ENCODE data around the gene DCAF4.
"Not testable (repeated sequence)": the region's sequence is repeated elsewhere in the genome, so short reads cannot be mapped to it uniquely, and the experiment has no call there.

DCAF4 gene

DNA sequence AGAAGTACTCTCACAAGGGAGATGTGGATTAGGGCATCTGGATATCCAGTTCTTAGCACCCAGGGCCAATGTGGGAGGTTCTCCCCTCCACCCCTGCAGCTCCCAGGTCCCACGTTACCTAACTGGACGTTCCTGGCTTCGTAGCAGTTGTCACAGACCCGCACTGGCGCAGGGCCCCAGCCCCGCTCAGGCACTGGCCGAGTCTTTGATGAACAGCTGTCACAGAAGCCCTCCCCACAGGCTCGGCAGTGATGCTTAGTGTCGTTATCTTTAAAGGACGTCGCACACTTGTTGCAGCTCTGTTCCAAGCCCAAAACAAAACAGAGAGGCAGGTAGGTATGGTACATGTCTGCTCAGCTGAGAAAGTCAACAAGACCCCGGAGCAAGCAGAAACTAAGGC lies 48.4 kb downstream of the DCAF4 start:
- DNase-seq: no peak

DNA sequence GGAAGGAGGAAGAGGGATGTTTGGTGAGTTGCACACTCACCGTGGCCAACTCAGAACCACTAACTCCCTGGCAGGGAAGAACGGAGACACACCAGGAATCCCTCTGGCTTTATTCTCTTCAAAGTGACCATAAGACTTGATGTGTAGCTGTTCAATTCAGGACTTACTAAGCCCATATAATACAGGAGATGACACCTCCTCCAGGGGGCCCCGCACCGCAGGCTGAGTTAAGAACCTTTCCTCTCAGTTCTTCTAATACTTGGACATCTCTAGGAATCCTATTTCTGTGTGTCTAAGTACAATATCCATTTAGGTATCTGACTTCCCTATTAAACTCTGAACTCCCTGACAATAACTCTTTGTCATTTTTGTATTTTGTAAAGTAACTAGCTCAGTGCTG lies 49.5 kb downstream of the DCAF4 start:
- DNase-seq: no peak

- no peak for DNase-seq
Observed at GRCh38 chr14:72978856-72979255, 52.6 kb downstream of the DCAF4 start.

DNA sequence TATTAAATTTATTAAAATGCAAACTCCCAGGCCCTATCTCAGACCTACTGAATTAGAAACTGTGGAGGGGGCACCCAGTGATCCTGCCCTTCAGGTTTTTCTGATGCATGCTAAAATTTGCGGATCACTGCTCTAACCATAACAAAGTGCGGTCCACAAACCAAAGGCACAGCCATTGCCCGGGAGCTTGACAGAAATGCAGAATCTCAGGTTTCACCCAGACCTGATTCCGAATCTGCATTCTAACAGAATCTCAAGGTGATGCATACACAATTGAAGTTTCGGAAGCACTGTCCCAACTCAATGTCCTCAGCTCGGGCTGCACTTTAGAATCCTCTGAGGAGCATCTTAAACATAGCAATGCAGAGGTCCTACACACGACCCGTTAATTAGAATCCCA lies 54.6 kb downstream of the DCAF4 start:
- no peak for DNase-seq

GRCh38 chr14:72982146-72982708 lies 56.0 kb downstream of the DCAF4 start:
- no peak for DNase-seq

DNA sequence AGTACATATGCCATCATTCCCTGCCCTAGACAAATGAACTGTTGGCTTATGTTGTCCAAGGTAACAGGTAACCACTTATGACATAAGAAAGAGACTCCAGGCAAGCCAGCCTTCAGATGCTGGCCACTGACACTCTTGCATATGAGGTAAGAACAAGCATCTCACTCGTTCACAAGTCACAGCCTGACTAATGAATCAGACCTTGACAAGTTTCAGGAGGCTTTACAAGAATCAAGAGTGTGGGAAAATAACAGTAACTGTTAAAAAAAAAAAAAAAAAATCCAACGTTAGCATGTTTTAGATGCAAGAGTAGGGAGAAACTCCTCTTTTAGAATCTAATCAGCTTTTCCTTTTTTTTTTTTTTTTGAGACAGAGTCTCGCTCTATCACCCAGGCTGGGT lies 60.0 kb downstream of the DCAF4 start:
- DNase-seq: no peak

GRCh38 chr14:72986857-72987256 lies 60.6 kb downstream of the DCAF4 start:
- no peak for DNase-seq

GRCh38 chr14:72990171-72990570 lies 63.9 kb downstream of the DCAF4 start:
- DNase-seq: no peak

- no peak for DNase-seq
Observed at GRCh38 chr14:72996916-72997315, 70.7 kb downstream of the DCAF4 start.

DNA sequence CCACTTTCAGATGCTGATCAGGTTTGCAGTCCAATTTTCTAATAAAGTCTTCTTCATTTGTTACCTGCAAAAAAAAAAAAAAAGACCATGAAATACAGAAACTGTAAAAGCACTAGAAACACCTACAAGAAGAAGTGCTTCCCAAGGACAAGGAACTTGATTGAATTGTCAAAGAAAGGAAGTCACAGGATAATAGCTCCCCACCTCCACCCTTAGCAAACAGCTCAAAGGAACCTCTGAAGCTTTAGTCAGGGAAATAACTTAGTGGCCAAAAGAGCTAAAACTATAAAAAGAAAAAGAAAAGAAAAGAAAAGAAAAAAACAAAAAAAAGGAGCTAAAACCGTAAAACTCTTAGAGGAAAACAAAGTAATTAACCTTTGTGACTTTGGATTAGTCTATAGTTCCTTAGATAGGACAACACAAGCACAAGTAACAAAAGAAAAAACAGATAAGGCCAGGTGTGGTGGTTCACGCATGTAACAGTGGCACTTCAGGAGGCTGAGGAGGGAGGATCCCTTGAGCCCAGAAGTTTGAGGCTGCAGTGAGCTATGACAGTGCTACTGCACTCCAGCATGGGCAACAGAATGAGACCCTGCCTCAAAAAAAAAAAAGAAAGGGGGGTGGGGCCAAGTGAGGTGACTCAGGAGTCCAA lies 72.1 kb downstream of the DCAF4 start:
- no peak for DNase-seq

GRCh38 chr14:72999316-72999715 lies 73.1 kb downstream of the DCAF4 start:
- no peak for DNase-seq

GRCh38 chr14:73000073-73000472 lies 73.8 kb downstream of the DCAF4 start:
- DNase-seq: no peak

DNA sequence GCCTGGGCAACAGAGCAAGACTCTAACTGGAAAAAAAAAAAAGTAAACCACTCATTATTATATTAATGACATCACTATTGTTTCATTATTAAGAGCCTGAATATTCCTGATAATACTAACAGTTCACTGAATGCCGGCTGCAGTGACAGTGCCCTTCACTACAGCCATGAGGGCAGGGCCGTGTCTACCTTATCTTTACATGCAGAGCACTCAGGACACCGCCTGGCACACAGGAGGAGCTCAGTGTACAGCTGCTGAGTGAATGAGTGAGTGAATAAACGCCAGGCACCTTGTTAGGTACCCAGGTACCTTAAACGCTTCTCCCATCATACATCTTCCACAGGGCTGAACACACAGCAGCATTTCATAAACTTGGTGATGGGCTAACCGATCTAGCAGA lies 77.4 kb downstream of the DCAF4 start:
- DNase-seq: no peak

GRCh38 chr14:73004641-73005040 lies 78.4 kb downstream of the DCAF4 start:
- not testable (repeated sequence) for DNase-seq

DNA sequence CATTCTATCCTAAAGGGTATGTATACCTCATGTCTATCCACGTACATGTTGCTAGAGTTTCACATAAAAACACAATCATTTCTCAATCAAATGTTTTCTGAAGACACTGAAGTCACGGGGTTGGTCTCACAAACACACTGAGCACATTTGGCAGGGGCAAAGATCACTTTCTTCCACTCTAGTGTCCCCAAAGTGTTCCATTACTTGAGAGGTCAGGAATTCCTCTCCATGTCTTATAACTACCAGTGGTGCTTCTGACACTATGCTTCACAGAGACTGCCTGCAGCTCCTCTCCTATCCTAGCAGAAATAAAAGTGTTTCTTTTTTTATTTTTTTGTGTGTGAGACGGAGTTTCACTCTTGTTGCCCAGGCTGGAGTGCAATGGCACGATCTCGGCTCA lies 81.6 kb downstream of the DCAF4 start:
- no peak for DNase-seq

DNA sequence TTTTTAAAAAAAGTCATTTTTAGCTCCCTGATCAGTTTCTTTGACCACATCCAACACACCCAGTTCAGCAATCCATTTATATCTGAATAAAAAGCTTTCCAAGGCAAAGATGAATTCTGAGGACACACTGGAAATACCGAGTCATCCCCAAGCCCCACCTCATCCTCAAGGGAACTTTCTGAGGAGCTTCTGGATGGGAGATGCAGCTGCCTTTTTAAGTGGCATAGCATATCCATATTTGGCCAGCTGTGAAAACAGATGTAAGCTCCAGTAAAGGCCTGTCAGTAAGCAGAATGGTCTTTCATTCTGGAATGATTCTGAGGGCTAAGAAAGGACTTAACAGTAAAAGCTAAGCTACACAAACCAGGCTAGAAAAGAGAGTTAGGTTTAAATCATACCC lies 82.2 kb downstream of the DCAF4 start:
- no peak for DNase-seq

Data from CD4-positive, alpha-beta T cell treated with Interleukin-4 for 1 hour (primary cell).